GM12864 (cell line): Measurements from ENCODE around the gene IER3.

ENCODE experiments used
- DNase-seq: peaks from one replicate; pipeline ENCODE4 v3.0.0-alpha.2; 2011; ENCODE audit warnings: low read depth
- H3K4me3 ChIP-seq: 2 replicates; pipeline ENCODE4 v1.5.1; 2011; ENCODE audit warnings: mild to moderate bottlenecking, low read depth, low read length, control low read depth
- CTCF ChIP-seq: IDR thresholded peaks from 2 replicates; pipeline ENCODE4 v1.5.1; 2011; ENCODE audit warnings: low read depth, mild to moderate bottlenecking, moderate library complexity, low read length, control low read depth, inconsistent platforms; ENCODE audit errors: missing control alignments

Gene IER3

GRCh38 chr6:30714263-30714662 is 30.1 kb downstream of the IER3 start:
- no peak overlapping the region for H3K4me3 ChIP-seq
- no peak for DNase-seq
- no peak for TF ChIP-seq CTCF

GRCh38 chr6:30712441-30712945 is 31.9 kb downstream of the IER3 start:
- H3K4me3 ChIP-seq: no peak overlapping the region
- DNase-seq: no peak
- no peak for TF ChIP-seq CTCF

- DNase-seq: no peak
- TF ChIP-seq CTCF: no peak
- no peak overlapping the region for H3K4me3 ChIP-seq
These were observed 32.5 kb downstream of the IER3 start for GRCh38 chr6:30711758-30712380.

- no peak for DNase-seq
- no peak overlapping the region for H3K4me3 ChIP-seq
- TF ChIP-seq CTCF: no peak
These were observed 35.1 kb downstream of the IER3 start for GRCh38 chr6:30709101-30709868.

- DNase-seq: no peak
- TF ChIP-seq CTCF: no peak
- H3K4me3 ChIP-seq: no peak overlapping the region
These were observed 37.0 kb downstream of the IER3 start for GRCh38 chr6:30707281-30707850.

GRCh38 chr6:30705620-30706019 is 38.7 kb downstream of the IER3 start:
- no peak overlapping the region for H3K4me3 ChIP-seq
- TF ChIP-seq CTCF: no peak
- no peak for DNase-seq
